Fibroblast of skin of abdomen (primary cell): ENCODE data around the gene ENTPD1.
"Not testable (repeated sequence)": the region's sequence is repeated elsewhere in the genome, so short reads cannot be mapped to it uniquely, and the experiment has no call there.

Source experiments
- DNase-seq: peaks from one replicate; pipeline ENCODE4 v3.0.0-alpha.2; 2013

The ENTPD1 gene

GRCh38 chr10:95867866-95868265 lies 111.9 kb downstream of the ENTPD1 start:
- no peak for DNase-seq

GRCh38 chr10:95872158-95872711 lies 116.3 kb downstream of the ENTPD1 start:
- DNase-seq = no peak

DNA sequence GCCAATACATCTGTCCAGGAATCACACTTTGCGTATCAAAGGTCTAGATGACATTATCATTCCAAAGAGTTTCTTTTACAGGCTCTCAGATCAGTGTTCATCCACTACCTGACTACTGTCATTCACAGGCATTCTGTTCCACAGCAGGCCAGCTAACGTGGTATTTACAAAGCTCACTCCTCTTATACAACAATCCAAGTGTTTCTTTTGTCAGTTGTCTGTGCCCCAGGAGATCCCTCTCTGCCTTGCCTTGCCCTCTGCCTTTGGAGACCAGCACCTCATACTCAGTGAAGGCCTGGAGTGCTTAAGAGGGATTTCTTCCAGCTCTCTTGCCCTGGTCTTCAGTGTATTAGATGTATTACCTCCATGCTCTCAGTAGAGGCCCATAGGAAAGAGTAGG lies 117.2 kb downstream of the ENTPD1 start:
- no peak for DNase-seq

- DNase-seq = no peak
These were observed 117.7 kb downstream of the ENTPD1 start for GRCh38 chr10:95873651-95874050.

GRCh38 chr10:95874783-95875182 lies 118.8 kb downstream of the ENTPD1 start:
- not testable (repeated sequence) for DNase-seq

DNA sequence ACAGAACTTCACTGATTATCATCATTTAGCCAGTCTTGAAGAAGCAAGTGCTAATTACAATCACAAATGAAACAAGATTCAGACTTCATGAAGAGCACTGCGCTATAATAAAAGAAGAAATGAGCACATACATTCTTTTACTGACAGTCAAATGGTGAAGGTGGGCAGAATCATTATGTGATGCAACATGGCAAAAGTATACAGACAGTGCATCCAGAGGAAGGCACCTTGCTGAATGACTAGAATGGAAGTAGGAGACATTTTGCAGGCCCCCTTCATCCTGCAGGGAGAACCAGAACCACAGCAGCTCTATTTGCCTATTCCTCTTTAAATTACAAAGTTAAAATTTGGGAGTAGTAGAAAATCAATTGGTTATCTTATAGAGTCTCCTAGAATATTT lies 120.8 kb downstream of the ENTPD1 start:
- DNase-seq = no peak

DNA sequence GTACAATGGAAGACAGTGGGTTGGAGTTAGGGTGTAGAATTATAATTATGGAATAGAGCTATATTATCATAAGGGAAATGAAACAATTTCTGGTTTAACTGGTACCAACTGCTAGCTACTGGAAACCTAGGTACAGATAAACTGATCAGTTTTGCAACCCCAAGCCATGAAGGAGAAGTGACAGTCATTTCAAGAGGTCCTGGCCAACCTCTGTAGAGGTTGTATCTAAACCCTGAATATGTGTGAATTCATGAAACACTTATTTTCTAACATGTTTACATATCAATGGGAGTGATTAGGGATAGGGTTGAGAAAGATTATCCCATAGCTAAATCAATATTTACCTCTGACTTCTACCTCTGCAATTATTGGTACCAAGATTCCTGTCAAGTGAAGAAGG lies 121.9 kb downstream of the ENTPD1 start:
- DNase-seq = no peak

DNA sequence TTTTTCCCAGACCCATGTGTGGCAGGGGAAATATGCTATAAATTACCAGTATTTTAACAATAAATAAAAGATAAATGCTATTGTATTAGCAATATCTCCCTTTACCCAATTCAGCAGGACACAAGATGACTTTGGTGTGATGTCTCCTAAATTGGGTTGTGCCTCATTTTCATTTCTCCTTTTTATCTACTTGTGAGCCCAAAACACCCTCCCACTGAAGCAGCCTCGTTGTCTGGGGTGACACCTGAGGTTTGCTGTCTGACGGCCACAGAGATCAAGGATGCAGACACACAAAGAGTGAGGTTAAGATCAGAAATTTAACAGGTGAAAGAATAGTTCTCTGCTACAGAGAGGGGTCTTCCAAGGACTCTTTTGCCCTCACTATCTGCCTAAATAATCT lies 124.7 kb downstream of the ENTPD1 start:
- DNase-seq = no peak

DNA sequence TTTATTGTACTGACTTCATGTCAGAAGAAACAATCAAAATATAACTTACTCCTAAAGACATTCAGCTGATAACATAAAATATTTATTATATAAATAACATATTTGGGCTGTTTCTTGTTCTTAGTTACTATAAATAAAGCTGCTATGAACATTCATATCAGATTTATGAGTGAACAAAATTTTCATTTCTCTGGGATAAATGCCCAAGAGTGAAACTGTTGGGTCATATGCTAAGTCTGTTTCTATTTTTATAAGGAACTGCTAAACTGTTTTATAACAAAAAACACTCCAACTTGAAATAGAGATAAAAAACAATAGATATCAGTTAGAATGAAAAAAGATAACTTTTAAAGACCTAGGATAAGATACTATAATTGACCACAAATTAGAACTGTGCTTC lies 125.4 kb downstream of the ENTPD1 start:
- no peak for DNase-seq

DNA sequence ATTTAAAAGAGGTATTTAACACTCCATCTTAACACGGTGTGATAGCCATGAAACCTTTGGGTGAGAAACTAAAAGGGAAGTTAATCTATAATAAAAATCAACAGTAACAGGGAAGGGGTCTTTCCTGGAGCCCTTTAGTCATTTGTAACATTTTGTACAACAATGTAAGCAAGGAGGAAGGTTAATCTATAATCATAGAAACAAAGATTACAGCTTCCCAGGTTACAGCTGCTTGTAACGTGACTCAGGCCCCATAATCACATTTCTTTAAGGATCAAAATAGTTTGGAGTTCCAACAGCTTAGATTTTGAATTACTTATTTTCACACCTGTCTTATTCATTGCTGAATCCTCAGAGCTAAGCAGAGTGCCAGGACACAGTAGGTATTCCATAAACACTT lies 133.9 kb downstream of the ENTPD1 start:
- no peak for DNase-seq

DNA sequence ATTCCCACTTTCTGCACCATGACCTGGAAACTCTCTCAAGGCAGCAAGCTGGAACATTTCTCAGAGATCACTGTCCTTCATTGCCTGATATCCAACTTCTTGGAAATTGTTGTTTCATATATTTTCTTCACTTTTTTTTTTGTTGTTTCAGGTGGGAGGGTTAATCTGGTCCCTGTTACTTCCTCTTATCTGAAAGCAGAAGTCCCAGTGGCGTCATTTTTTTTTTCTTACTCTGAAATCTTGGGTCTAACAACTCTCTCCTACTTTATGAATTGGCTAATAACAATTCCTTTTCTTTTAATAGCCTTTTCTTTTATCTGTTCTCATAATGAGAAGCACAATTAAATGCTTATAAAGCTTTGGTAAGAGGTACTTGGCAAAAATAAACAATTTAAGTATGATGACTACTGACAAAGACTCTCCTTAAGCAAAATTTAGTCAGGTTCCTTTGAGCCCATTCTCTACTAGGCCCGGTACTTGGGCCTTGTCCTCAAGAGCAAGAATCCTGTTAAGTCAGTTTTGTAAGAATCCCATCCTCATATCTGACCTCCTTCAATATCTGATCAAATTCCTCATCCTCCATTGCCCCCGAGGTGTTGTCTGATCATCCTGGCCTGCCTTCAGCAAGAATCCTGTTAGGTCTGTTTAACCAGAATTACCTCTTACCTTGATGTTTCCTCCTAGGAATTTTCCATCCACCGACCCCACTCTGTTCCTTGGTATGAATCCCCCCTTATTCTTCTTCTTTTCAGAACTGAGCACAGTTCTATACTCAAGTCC lies 140.3 kb downstream of the ENTPD1 start:
- DNase-seq = no peak

- DNase-seq = not testable (repeated sequence)
These were observed 150.1 kb downstream of the ENTPD1 start for GRCh38 chr10:95905897-95906580.

GRCh38 chr10:95906677-95907455 lies 150.9 kb downstream of the ENTPD1 start:
- peak; percentile 52 for DNase-seq

DNA sequence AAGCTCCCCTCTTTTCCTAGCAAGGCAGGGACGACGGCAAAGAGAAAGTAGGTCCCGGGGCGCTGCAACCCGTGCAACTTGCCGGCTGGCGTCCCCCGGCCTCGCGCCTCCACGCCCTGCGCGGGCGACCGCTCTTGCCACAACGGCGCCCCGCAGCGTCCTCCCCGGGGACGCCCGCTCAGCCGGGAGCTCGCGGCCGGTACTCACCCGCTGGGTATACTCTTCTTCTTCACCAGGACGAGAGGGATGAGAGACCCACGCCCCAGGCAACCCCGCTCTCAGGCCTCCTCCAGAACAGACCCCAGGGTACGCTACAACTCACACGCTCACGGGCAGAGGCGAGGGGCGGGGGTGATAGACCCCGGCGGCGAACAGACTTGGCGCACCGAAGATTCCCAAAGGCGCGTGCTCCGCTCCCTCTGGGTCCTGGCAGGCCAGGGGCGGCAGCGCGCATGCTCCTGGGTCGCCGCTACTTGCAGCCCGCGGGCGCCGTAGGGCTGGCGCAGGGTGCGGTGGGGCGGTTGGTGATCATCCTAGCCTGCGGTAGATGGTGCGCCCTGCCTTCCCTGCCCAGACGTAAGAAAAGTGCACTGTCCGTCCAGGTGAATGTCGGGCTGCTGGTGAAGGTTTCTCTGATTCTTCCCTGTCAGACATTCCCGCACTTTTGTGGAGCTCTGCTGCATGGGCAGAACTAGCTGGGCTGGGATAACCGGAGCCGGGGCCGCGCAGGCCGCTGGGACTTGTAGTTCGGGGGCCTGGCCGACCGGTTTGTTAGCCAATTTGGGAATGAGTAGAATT lies 151.7 kb downstream of the ENTPD1 start, which contains the start of gene CC2D2B:
Gene CC2D2B (plus strand): TSS at position 520 of the 798 bp plus-strand sequence. CDS start 3,349 bp downstream, outside the sequence.
- DNase-seq = peak; percentile 81

DNA sequence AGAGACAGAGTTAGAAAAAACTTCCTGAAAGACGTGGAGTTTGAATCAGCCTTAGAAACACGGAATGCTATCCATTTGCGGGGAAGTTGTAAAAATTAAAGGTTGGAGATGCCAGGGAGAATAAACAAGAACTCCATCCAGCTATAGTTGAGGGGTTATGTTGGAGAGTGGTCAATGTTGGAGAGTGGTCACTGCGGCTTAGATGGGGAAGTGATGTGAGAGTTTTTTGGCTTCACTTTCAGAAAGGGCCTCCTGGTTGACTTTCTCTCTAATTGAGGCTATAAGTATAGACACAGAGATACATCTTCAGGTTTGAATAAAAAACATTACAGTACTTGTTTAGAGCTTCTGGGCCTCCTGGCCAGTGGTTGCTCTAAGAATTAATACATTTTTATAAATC lies 152.5 kb downstream of the ENTPD1 start:
- DNase-seq = no peak

DNA sequence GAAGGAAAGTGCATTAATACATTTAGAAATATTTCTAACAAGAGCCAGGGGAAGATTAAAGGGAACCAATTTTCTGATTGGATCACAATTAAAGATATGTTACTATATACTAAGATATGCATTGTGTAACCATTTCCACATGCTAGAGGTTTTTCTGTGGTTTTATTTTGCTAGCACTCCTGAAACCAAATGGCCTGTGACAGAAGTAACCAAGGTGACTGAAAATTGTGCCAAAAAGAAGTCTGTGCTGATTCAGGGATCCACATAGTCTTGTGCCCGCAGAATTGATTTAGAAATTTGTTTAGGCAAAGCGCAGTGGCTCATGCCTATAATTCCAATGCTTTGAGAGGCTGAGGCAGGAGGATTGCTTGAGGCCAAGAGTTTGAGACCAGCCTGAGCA lies 153.6 kb downstream of the ENTPD1 start:
- peak; percentile 8 for DNase-seq

DNA sequence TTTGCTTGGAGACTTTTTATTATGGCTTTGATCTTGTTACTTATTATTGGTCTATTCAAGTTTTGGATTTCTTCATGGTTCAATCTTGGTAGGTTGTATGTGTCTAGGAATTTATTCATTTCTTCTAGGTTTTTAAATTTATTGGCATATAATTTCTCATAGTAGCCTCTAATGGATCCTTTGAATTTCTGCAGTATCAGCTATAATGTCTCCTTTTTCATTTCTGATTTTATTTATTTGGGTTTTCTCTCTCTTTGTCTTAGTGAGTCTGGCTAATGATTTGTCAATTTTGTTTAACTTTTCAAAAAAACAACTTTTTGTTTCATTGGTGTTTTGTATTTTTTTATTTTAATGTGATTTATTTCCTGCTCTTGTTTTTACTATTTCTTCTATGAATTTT lies 160.1 kb downstream of the ENTPD1 start:
- DNase-seq = not testable (repeated sequence)
